A549 (cell line): ENCODE data around the gene RND2. TPM values are rescaled to one million over a fixed set of nuclear protein-coding genes. Genes with fewer than 3 reads are reported as not detected.
"Not testable (repeated sequence)": the region's sequence is repeated elsewhere in the genome, so short reads cannot be mapped to it uniquely, and the experiment has no call there.

Source experiments
- ATAC-seq, 2 experiments: fragments of 200-7000 bp in 1 of 2; fragments of >200 bp in 1 of 2; cut with Nextera tagmentation in 1 of 2; cut with Tn5 transposase in 1 of 2; 3 replicates each; pipeline versions ENCODE4 v1.8.0 to v1.9.1; 2018 to 2020; ENCODE audit warnings: mild to moderate bottlenecking in 1 of 2, moderate library complexity in 1 of 2
- CTCF ChIA-PET: fragments of 300-600 bp; sonication (Branson Sonifier 250); formaldehyde crosslinking; extraction: SDS; loops from one replicate; lab custom pipeline; 2021; ENCODE audit warnings: antibody characterized with exemption, inconsistent platforms; lab: Yijun Ruan, JAX
- POLR2A ChIA-PET: fragments of 350-600 bp; formaldehyde crosslinking; extraction: SDS; loops from one replicate; lab custom pipeline; 2021; ENCODE audit warnings: antibody characterized with exemption, inconsistent platforms; lab: Yijun Ruan, JAX
- DNase-seq, 2 experiments: peaks; one replicate each; pipeline versions ENCODE4 v3.0.0 to v3.0.0-alpha.2; 2011 to 2016; ENCODE audit warnings: low read depth in 1 of 2, low spot score in 1 of 2
- FAIRE-seq: peaks from 2 replicates; lab custom pipeline; 2011; peaks lifted over from hg19 to GRCh38; lab: Jason Lieb, UNC
- H3K27ac ChIP-seq, 2 experiments: fragments of >200 bp; sonication (Bioruptor Twin); formaldehyde crosslinking; 3 replicates each; pipeline ENCODE4 v1.5.1; 2016 to 2017
- H3K4me1 ChIP-seq: fragments of >200 bp; sonication (Bioruptor Twin); formaldehyde crosslinking; 3 replicates; pipeline ENCODE4 v1.6.1; 2016
- H3K4me2 ChIP-seq: fragments of >200 bp; sonication (Bioruptor Twin); formaldehyde crosslinking; 3 replicates; pipeline ENCODE4 v1.6.1; 2016
- H3K4me3 ChIP-seq: fragments of >200 bp; sonication (Bioruptor Twin); formaldehyde crosslinking; 3 replicates; pipeline ENCODE4 v1.5.1; 2016
- H3K9me3 ChIP-seq: fragments of >200 bp; sonication (Bioruptor Twin); formaldehyde crosslinking; 3 replicates; pipeline ENCODE4 v1.6.1; 2016
- EHF ChIP-seq: fragments of 250-450 bp; sonication (Bioruptor Pico); IDR thresholded peaks from 2 replicates; pipeline ENCODE4 v1.5.0; 2020; ENCODE audit warnings: mild to moderate bottlenecking
- ESRRA ChIP-seq: fragments of 150-350 bp; IDR thresholded peaks from 2 replicates; pipeline ENCODE4 v1.6.1; 2014; ENCODE audit warnings: mild to moderate bottlenecking, low read length, borderline replicate concordance
- FOSL2 ChIP-seq, 2 experiments: fragments of 450-650 bp in 1 of 2; fragments of >200 bp in 1 of 2; sonication (Bioruptor Twin) in 1 of 2; formaldehyde crosslinking; IDR thresholded peaks; 2 replicates each; pipeline versions ENCODE4 v1.5.0 to v1.6.1; 2016 to 2020; ENCODE audit warnings: mild to moderate bottlenecking in 1 of 2, moderate library complexity in 1 of 2
- HDAC2 ChIP-seq: fragments of 200-600 bp; sonication (generic); IDR thresholded peaks from 2 replicates; pipeline ENCODE4 v1.6.1; 2016
- HEYL ChIP-seq: fragments of 250-450 bp; sonication (Bioruptor Pico); IDR thresholded peaks from 2 replicates; pipeline ENCODE4 v1.8.0; 2021; ENCODE audit warnings: mild to moderate bottlenecking, moderate library complexity
- HMGXB4 ChIP-seq: fragments of 250-450 bp; sonication (Bioruptor Pico); IDR thresholded peaks from 2 replicates; pipeline ENCODE4 v1.5.0; 2021; ENCODE audit warnings: mild to moderate bottlenecking, moderate library complexity, borderline replicate concordance
- JUN ChIP-seq, 2 experiments: fragments of >200 bp; sonication (Bioruptor Twin); formaldehyde crosslinking; IDR thresholded peaks; 2 replicates in 1 of 2; 3 replicates in 1 of 2; pipeline ENCODE4 v1.6.1; 2016 to 2017
- JUNB ChIP-seq: fragments of >200 bp; sonication (Bioruptor Twin); formaldehyde crosslinking; IDR thresholded peaks from 2 replicates; pipeline ENCODE4 v1.6.1; 2016
- KDM1A ChIP-seq: fragments of 200-600 bp; sonication (generic); IDR thresholded peaks from 2 replicates; pipeline ENCODE4 v1.6.1; 2016; ENCODE audit warnings: low read depth, mild to moderate bottlenecking
- NFE2L2 ChIP-seq: fragments of 150-350 bp; conservative IDR thresholded peaks from 2 replicates; pipeline ENCODE4 v1.6.1; 2014; ENCODE audit warnings: low read length
- NPAS2 ChIP-seq: fragments of 250-450 bp; sonication (Bioruptor Pico); IDR thresholded peaks from 2 replicates; pipeline ENCODE4 v1.8.0; 2022; ENCODE audit warnings: mild to moderate bottlenecking, moderate library complexity, borderline replicate concordance
- NR3C1 ChIP-seq: fragments of >200 bp; sonication (Bioruptor Twin); formaldehyde crosslinking; IDR thresholded peaks from 3 replicates; pipeline ENCODE4 v1.6.1; 2017
- PBX3 ChIP-seq: IDR thresholded peaks from 2 replicates; pipeline ENCODE4 v1.6.1; 2012
- PHF8 ChIP-seq: fragments of 200-600 bp; sonication (generic); IDR thresholded peaks from 2 replicates; pipeline ENCODE4 v1.6.1; 2016; ENCODE audit warnings: low read depth, mild to moderate bottlenecking, antibody characterized with exemption, moderate library complexity, borderline replicate concordance
- POLR2A ChIP-seq: IDR thresholded peaks from 2 replicates; pipeline ENCODE4 v1.6.1; 2012; ENCODE audit warnings: mild to moderate bottlenecking, low read length
- RAD21 ChIP-seq, 2 experiments: fragments of >200 bp in 1 of 2; sonication (Bioruptor Twin) in 1 of 2; formaldehyde crosslinking in 1 of 2; IDR thresholded peaks in 1 of 2; conservative IDR thresholded peaks in 1 of 2; 2 replicates in 1 of 2; 3 replicates in 1 of 2; pipeline ENCODE4 v1.6.1; 2012 to 2018; ENCODE audit warnings: inconsistent platforms in 1 of 2
- RARB ChIP-seq: fragments of 250-450 bp; sonication (Bioruptor Pico); IDR thresholded peaks from 2 replicates; pipeline ENCODE4 v1.8.0; 2021; ENCODE audit warnings: mild to moderate bottlenecking, moderate library complexity
- RCOR1 ChIP-seq: fragments of 150-350 bp; IDR thresholded peaks from 2 replicates; pipeline ENCODE4 v1.6.1; 2014; ENCODE audit warnings: antibody characterized with exemption, low read length, low read depth
- RNF2 ChIP-seq: fragments of 200-600 bp; sonication (generic); IDR thresholded peaks from 2 replicates; pipeline ENCODE4 v1.6.1; 2016; ENCODE audit warnings: low read depth, mild to moderate bottlenecking, antibody characterized with exemption, moderate library complexity, borderline replicate concordance
- SREBF2 ChIP-seq: fragments of 450-650 bp; IDR thresholded peaks from 2 replicates; pipeline ENCODE4 v1.6.1; 2014; ENCODE audit warnings: mild to moderate bottlenecking, moderate library complexity
- TFCP2L1 ChIP-seq: fragments of 250-450 bp; sonication (Bioruptor Pico); IDR thresholded peaks from 2 replicates; pipeline ENCODE4 v1.5.0; 2021; ENCODE audit warnings: mild to moderate bottlenecking
- ZC3H11A ChIP-seq: fragments of 450-650 bp; IDR thresholded peaks from 2 replicates; pipeline ENCODE4 v1.6.1; 2014; ENCODE audit warnings: antibody characterized with exemption, mild to moderate bottlenecking
- ZFP36 ChIP-seq: fragments of 450-650 bp; IDR thresholded peaks from 2 replicates; pipeline ENCODE4 v1.6.1; 2014; ENCODE audit warnings: borderline replicate concordance; ENCODE audit not compliant: partially characterized antibody
- ZNF302 ChIP-seq: fragments of 250-450 bp; sonication (Bioruptor Pico); IDR thresholded peaks from 2 replicates; pipeline ENCODE4 v1.9.0; 2021; ENCODE audit warnings: inconsistent platforms, mild to moderate bottlenecking, moderate library complexity
- WGBS: methylation state at CpG from one replicate; pipeline ENCODE4 v1.1.6; 2017; ENCODE audit errors: missing lambda C conversion rate; 5-methylcytosine and 5-hydroxymethylcytosine counted together
- polyA plus RNA-seq, 4 experiments: library from polyadenylated mRNA; depleted of rRNA in 3 of 4; stranded (reverse); fragments of >200 nt; fragmentation: RNase III in 1 of 4; extraction: RNeasy Plus Mini Kit Qiagen cat#74134 plus additional on column Dnase treatment in 1 of 4; gene quantifications; 2 replicates in 3 of 4; 3 replicates in 1 of 4; pipeline ENCODE4 v1.2.3, GENCODE V29; 2011 to 2017

Gene RND2
- polyA plus RNA-seq, 2 of the 4 experiments (the other 2 are of a cell fraction): 0.19 to 0.28 TPM

- FAIRE-seq (no peak), ATAC-seq (no peak), DNase-seq (no peak)
- WGBS: 89% methylated on average over 4 of the region's 4 CpGs
- Histone ChIP-seq H3K4me2 (no peak overlapping the region), H3K4me3 (no peak overlapping the region), H3K4me1 (no peaks in the 10 kb centered on the region), H3K27ac (no peak overlapping the region), H3K9me3 (no peaks in the 10 kb centered on the region)
- CTCF ChIA-PET: interaction anchor here (1.4 to 3.3 kb wide), 3 partner anchors 20 to 45 kb away, joined by 3 to 16 read pairs (median 4); partner anchors contain the start of genes RND2 and RPL27
- TF ChIP-seq RARB (CRISPR knock-in tag) (no peak), NR3C1 (no peak), ZFP36 (no peak), NFE2L2 (no peak), POLR2A (no peak), TFCP2L1 (CRISPR knock-in tag) (no peak), HMGXB4 (CRISPR knock-in tag) (no peak), RCOR1 (no peak), JUNB (no peak), EHF (CRISPR knock-in tag) (no peak), ESRRA (no peak), FOSL2 (IDR thresholded peaks at IDR 0.05) (no peak), FOSL2 (CRISPR knock-in tag; IDR thresholded peaks at IDR 0.05) (no peak), RNF2 (no peak), SREBF2 (no peak), JUN (IDR thresholded peaks at IDR 0.05) (no peak), NPAS2 (no peak), KDM1A (no peak), HDAC2 (no peak)
- POLR2A ChIA-PET: no interaction called here
Observed at GRCh38 chr17:43044024-43044423, 19.0 kb downstream of the RND2 start.

- WGBS: 97% methylated on average over 1 of the region's 1 CpG
- DNase-seq: no peak
Observed at GRCh38 chr17:43051969-43052368, 26.9 kb downstream of the RND2 start.

GRCh38 chr17:43053008-43053407, 28.0 kb downstream of the RND2 start:
- WGBS: 96% methylated on average over 7 of the region's 7 CpGs
- POLR2A ChIA-PET, H3K4me3 ChIP-seq, H3K27ac ChIP-seq, FAIRE-seq, CTCF ChIA-PET, H3K4me1 ChIP-seq, H3K9me3 ChIP-seq, H3K4me2 ChIP-seq, DNase-seq, ATAC-seq: not testable (repeated sequence)

More at GRCh38 chr17:43051969-43052368, 26.9 kb downstream of the RND2 start:
- Histone ChIP-seq H3K9me3 (no peaks in the 10 kb centered on the region), H3K27ac (no peak overlapping the region), H3K4me2 (no peak overlapping the region), H3K4me1 (no peaks in the 10 kb centered on the region), H3K4me3 (no peak overlapping the region)
- FAIRE-seq: no peak
- no peak for ATAC-seq
- TF ChIP-seq PBX3: no peak
- TF ChIP-seq ZNF302 (CRISPR knock-in tag): no peak
- TF ChIP-seq FOSL2 (IDR thresholded peaks at IDR 0.05): no peak
- no peak for TF ChIP-seq FOSL2 (CRISPR knock-in tag; IDR thresholded peaks at IDR 0.05)
- TF ChIP-seq RAD21 (conservative IDR thresholded peaks at IDR 0.05 in 1 of 2, IDR thresholded peaks at IDR 0.05 in 1 of 2): no peak
- no peak for TF ChIP-seq POLR2A
- no peak for TF ChIP-seq RARB (CRISPR knock-in tag)
- TF ChIP-seq ZC3H11A: no peak
- TF ChIP-seq HEYL: no peak
- TF ChIP-seq SREBF2: no peak
- no peak for TF ChIP-seq PHF8
- POLR2A ChIA-PET: no interaction called here
- CTCF ChIA-PET: interaction anchor here (0.9 kb wide), 1 partner anchor 16 kb away, joined by 3 read pairs; no protein-coding TSS in a partner anchor
